ENCODE results near the gene DCXR. TPM values are rescaled to one million over a fixed set of nuclear protein-coding genes. Genes with fewer than 3 reads are reported as not detected.

DCXR gene
- total RNA-seq, 2 donors from 2014 or later = 235 to 744 TPM

DNA sequence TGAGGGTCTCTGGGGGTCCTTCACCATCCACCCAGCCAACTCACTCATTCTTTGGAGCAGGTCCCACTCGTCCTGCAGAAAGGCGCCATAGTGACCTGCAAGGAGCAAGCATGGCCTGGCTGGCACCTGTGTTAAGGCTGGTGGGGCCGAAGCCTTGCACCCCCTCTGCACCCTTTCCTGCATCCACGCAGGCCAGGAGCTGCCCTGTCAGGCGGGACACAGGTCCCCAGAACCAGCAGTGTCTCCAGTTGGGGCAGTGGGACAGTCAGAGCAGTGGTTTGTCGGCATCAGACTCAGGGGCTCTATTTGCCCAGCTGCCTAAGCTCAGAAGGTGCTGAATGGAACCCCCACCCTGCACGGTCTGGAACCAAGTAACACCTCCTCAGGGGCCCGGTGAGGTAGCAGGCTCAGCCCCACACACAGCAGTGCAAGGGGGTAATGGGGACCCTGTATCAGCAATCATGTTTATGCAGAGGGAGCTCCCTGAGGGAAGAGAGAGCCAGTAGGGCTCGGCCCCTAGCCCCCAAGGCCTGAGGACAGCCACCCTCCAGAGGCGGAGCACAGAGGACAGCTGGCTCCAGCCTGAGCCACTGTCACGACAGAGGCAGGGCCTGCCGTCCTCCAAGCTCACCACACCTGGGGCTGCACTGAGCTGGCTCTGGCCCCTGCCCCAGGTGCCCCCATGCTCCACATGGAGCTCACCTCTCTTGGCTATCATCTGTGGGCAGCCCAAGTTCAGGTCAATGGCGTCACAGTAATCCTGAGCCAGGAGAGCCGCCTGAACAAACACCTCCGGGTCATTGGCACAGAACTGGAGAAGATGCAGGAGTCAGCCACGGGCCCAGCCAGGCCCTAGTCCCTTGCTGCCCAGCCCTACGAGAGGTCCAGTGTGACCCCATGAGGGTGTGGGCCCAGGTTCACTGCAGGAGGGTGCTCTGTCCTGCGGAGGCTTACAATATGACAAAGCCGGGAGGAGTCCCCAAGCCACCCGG lies 26.2 kb upstream of the DCXR start:
- no peak for DNase-seq (ENCODE audit: low spot score)
- Histone ChIP-seq H3K27ac (peak overlapping the region; percentile 80 to 85), H3K36me3 (peaks cover 0 to 11% of the 10 kb centered on the region in 2 donors)

DNA sequence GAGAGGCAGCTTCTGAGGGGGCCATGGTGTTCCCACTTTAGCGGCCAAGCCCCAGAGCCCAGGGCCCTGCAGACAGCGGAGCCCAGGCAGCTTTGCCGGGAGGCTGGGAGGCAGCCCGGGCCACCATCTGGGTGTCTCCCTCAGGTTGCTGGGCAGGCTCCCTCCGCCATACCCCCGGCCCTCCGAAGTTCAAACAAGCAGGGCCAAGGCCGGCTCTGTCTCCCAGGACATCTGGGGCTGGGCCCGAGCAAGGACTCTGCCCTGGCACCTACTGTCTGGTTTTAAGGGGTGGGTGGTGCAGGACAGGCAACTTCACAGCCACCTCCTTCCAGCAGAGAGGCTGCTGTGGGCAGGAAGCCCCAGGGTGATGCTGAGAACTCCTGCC lies 25.5 kb upstream of the DCXR start:
- no peaks in the 10 kb centered on the region for H3K9me3 ChIP-seq
- no peaks in the 10 kb centered on the region for H3K27me3 ChIP-seq (replicated peaks; ENCODE audit: insufficient read depth)
- H3K4me3 ChIP-seq = no peak overlapping the region
- H3K36me3 ChIP-seq = peaks cover 0 to 11% of the 10 kb centered on the region in 2 donors
- TF ChIP-seq POLR2A (IDR thresholded peaks at IDR 0.05) = no peak
- TF ChIP-seq POLR2AphosphoS5 (IDR thresholded peaks at IDR 0.05) = no peak
- TF ChIP-seq, protein P1, sequence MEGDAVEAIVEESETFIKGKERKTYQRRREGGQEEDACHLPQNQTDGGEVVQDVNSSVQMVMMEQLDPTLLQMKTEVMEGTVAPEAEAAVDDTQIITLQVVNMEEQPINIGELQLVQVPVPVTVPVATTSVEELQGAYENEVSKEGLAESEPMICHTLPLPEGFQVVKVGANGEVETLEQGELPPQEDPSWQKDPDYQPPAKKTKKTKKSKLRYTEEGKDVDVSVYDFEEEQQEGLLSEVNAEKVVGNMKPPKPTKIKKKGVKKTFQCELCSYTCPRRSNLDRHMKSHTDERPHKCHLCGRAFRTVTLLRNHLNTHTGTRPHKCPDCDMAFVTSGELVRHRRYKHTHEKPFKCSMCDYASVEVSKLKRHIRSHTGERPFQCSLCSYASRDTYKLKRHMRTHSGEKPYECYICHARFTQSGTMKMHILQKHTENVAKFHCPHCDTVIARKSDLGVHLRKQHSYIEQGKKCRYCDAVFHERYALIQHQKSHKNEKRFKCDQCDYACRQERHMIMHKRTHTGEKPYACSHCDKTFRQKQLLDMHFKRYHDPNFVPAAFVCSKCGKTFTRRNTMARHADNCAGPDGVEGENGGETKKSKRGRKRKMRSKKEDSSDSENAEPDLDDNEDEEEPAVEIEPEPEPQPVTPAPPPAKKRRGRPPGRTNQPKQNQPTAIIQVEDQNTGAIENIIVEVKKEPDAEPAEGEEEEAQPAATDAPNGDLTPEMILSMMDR (IDR thresholded peaks at IDR 0.05) = no peak
- peak overlapping the region in 1 of 2 donors; percentile 85 for H3K27ac ChIP-seq
- WGBS = 86% methylated on average over 8 of the region's 9 CpGs
- peaks cover 20% of the 10 kb centered on the region for H3K4me1 ChIP-seq (replicated peaks)
- DNase-seq (ENCODE audit: low spot score) = no peak
- intact Hi-C loops (cut with DNase I) = no loop called here

More for the DNA sequence above, 26.2 kb upstream of the DCXR start:
- Histone ChIP-seq H3K4me3 (no peak overlapping the region), H3K4me1 (replicated peaks) (peaks cover 20% of the 10 kb centered on the region), H3K27me3 (replicated peaks; ENCODE audit: insufficient read depth) (no peaks in the 10 kb centered on the region), H3K9me3 (no peaks in the 10 kb centered on the region)
- intact Hi-C loops (cut with DNase I) = no loop called here
- TF ChIP-seq POLR2A (IDR thresholded peaks at IDR 0.05) = no peak
- no peak for TF ChIP-seq POLR2AphosphoS5 (IDR thresholded peaks at IDR 0.05)
- TF ChIP-seq, protein P1 (IDR thresholded peaks at IDR 0.05) = no peak
- WGBS = 79% methylated on average over 20 of the region's 20 CpGs

DNA sequence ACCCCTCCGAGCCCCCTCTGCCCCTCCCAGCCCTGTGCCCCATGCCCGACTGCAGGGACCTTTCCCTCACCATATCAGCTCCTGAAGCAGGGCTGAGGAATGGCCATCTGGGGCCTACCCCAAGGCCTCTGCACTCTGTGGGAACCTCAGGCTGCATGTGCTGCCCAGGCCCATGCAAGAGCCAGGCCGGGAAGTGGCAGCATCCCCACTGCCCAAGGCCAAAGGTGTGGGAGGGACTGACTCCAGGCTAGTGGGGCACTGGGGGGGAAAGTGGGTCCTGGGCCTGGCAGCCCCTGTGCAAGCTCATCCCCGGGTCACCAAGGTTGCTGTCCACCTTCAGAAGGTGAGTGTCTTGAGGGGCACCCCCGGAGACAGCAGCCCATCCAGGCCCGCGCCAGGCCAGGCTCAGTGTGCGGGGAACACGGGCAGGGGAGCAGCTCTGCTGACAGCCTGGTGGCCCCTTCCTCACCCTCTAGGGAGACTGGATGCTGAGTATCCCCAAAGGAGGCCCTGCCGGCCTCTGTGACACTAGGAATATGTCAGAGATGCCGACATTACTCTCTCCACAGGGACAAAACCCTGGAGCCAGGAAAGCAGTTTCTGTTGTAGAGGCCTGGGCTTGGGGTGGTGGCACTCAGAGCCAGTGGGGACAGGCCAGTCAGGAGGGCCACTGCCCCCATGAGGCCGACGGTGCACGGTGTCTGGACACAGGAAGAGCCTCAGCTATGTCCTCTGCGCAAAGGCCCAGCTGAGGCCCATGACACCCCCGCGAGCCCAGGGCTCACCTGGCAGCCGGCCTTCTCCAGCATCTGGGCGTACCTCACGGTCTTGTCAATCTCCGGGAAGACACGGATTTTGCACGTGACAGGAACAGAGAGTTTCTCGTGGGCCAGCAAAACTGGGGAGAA lies 24.8 kb upstream of the DCXR start:
- H3K4me1 ChIP-seq (replicated peaks) = peaks cover 20% of the 10 kb centered on the region
- H3K4me3 ChIP-seq = no peak overlapping the region
- H3K36me3 ChIP-seq = peaks cover 0 to 11% of the 10 kb centered on the region in 2 donors
- peak overlapping the region; percentile 5 to 85 for H3K27ac ChIP-seq
- intact Hi-C loops (cut with DNase I) = no loop called here
- H3K9me3 ChIP-seq = no peaks in the 10 kb centered on the region
- H3K27me3 ChIP-seq (replicated peaks; ENCODE audit: insufficient read depth) = no peaks in the 10 kb centered on the region
- no peak for TF ChIP-seq POLR2A (IDR thresholded peaks at IDR 0.05)
- 77% methylated on average over 24 of the region's 24 CpGs for WGBS
- DNase-seq (ENCODE audit: low spot score) = no peak

DNA sequence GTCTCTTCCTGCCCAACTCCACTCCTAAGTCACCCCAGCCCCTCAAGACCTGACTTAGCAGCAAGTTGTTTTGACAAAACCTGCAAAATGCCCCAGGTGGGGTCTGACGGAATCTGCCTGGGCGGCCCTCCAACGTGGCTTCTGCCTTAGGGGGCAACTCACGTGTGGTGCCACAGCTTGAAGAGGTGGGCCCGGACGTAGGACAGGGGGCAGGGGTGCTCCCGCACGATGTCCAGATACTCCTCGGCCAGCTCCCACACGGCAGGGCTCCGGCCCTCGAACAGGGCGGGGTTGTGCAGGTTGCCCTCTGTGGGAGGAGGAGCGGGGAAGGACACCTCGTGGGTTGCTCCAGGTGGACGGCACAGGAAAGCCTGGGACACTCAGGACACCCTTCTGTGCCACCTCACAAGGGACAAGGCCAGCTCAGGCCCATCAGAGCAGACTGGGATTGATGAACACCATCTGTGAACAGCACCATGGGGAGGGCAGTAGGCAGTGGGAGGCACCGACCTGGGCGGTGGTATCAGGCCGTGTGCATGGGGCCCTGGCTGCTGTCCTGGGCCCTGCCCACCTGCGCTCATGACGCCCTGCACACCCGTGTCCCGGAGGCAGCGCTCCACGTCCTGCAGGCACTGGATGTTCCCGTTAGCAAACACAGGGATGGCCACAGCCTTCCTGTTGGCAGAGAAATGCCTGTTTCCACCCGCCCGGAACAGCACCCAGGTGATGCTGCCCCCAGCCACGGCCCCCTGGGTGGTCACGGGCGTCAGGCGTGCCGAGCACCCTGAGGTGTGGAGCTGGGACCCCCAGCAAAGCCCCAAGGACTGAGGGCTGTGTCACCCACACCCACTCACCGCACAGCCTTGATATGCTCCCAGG lies 23.8 kb upstream of the DCXR start:
- Histone ChIP-seq H3K27ac (peak overlapping the region; percentile 5 to 85), H3K4me1 (replicated peaks) (peaks cover 20% of the 10 kb centered on the region), H3K27me3 (replicated peaks; ENCODE audit: insufficient read depth) (no peaks in the 10 kb centered on the region), H3K4me3 (no peak overlapping the region), H3K9me3 (no peaks in the 10 kb centered on the region), H3K36me3 (peaks cover 5 to 17% of the 10 kb centered on the region in 2 donors)
- WGBS = 83% methylated on average over 27 of the region's 34 CpGs
- intact Hi-C loops (cut with DNase I) = no loop called here
- TF ChIP-seq POLR2AphosphoS5 (IDR thresholded peaks at IDR 0.05) = peak; percentile 77
- TF ChIP-seq, protein P1 (IDR thresholded peaks at IDR 0.05) = no peak
- DNase-seq (ENCODE audit: low spot score) = peak; percentile 49
